HL-60 (cell line): ENCODE data around the gene CTDP1.

Source experiments
- CTCF ChIP-seq: IDR thresholded peaks from one replicate; pipeline ENCODE4 v1.5.1; 2011; ENCODE audit warnings: low read length, control low read depth, inconsistent platforms; ENCODE audit not compliant: insufficient read depth
- GABPA ChIP-seq: IDR thresholded peaks from 2 replicates; pipeline ENCODE4 v1.6.1; 2012; ENCODE audit warnings: low read depth

GRCh38 chr18:79779021-79779699 lies 99.6 kb downstream of the CTDP1 start:
- no peak for TF ChIP-seq CTCF
- no peak for TF ChIP-seq GABPA
